Uterus (tissue), 2 donors: ENCODE data around the gene IVNS1ABP.

ENCODE experiments used
- CTCF ChIP-seq, 4 experiments: fragments of 200-600 bp in 2 of 4; fragments of 450-650 bp in 2 of 4; sonication (generic) in 2 of 4; IDR thresholded peaks; one replicate each; pipeline ENCODE4 v1.5.1; 2016 to 2019; ENCODE audit warnings: antibody characterized with exemption in 4 of 4, mild to moderate bottlenecking in 2 of 4, moderate library complexity in 1 of 4
- POLR2A ChIP-seq, 2 donors: fragments of 450-650 bp; IDR thresholded peaks; one replicate each; pipeline ENCODE4 v1.6.1; 2016; ENCODE audit warnings: antibody characterized with exemption in 2 of 2, mild to moderate bottlenecking in 1 of 2, moderate library complexity in 1 of 2

GRCh38 chr1:185268352-185268751, 48.7 kb downstream of the IVNS1ABP start:
- TF ChIP-seq CTCF (IDR thresholded peaks at IDR 0.05), result no peak
- TF ChIP-seq POLR2A (IDR thresholded peaks at IDR 0.05), result no peak
